Trophoblast cell (in vitro differentiated cells and primary cell): ENCODE measurements around the gene SRRT.

Experiments
- DNase-seq, 2 donors: peaks; one replicate each; pipeline ENCODE4 v3.0.0-alpha.2; 2016
- H2AFZ ChIP-seq: 2 replicates; pipeline ENCODE4 v1.6.1; 2013; ENCODE audit warnings: low read length, moderate library complexity, mild to moderate bottlenecking; ENCODE audit not compliant: insufficient read depth, poor library complexity
- H2AK5ac ChIP-seq: 2 replicates; pipeline ENCODE4 v1.6.1; 2013; ENCODE audit warnings: mild to moderate bottlenecking, low read length
- H2BK120ac ChIP-seq: 2 replicates; pipeline ENCODE4 v1.6.1; 2013; ENCODE audit warnings: low read length, mild to moderate bottlenecking, moderate library complexity; ENCODE audit not compliant: insufficient read depth, poor library complexity
- H2BK12ac ChIP-seq: 2 replicates; pipeline ENCODE4 v1.6.1; 2013; ENCODE audit warnings: mild to moderate bottlenecking, low read length, moderate library complexity
- H2BK5ac ChIP-seq: 2 replicates; pipeline ENCODE4 v1.6.1; 2013; ENCODE audit warnings: low read length, low read depth, moderate library complexity, mild to moderate bottlenecking; ENCODE audit not compliant: poor library complexity
- H3K14ac ChIP-seq: 2 replicates; pipeline ENCODE4 v1.6.1; 2013; ENCODE audit warnings: mild to moderate bottlenecking, low read length
- H3K18ac ChIP-seq: 2 replicates; pipeline ENCODE4 v1.6.1; 2013; ENCODE audit warnings: mild to moderate bottlenecking, low read length
- H3K23ac ChIP-seq: 2 replicates; pipeline ENCODE4 v1.6.1; 2013; ENCODE audit warnings: low read length
- H3K27ac ChIP-seq: 2 replicates; pipeline ENCODE4 v1.5.1; 2013; ENCODE audit warnings: low read depth, mild to moderate bottlenecking, inconsistent platforms, low read length, moderate library complexity
- H3K27me3 ChIP-seq: 2 replicates; pipeline ENCODE4 v1.6.1; 2013; ENCODE audit warnings: inconsistent platforms, mild to moderate bottlenecking, low read length, moderate library complexity; ENCODE audit not compliant: insufficient read depth
- H3K36me3 ChIP-seq, 2 experiments: 1 replicate in 1 of 2; 2 replicates in 1 of 2; pipeline ENCODE4 v1.6.1; 2013; ENCODE audit warnings: low read length in 2 of 2, mild to moderate bottlenecking in 2 of 2, moderate library complexity in 1 of 2; ENCODE audit not compliant: insufficient read depth in 2 of 2, control insufficient read depth in 1 of 2
- H3K4ac ChIP-seq: 2 replicates; pipeline ENCODE4 v1.6.1; 2013; ENCODE audit warnings: low read depth, mild to moderate bottlenecking, low read length, moderate library complexity
- H3K4me1 ChIP-seq, 2 experiments: 1 replicate in 1 of 2; 2 replicates in 1 of 2; pipeline ENCODE4 v1.6.1; 2013; ENCODE audit warnings: low read length in 2 of 2, mild to moderate bottlenecking in 2 of 2, moderate library complexity in 1 of 2; ENCODE audit not compliant: insufficient read depth in 2 of 2, control insufficient read depth in 1 of 2
- H3K4me2 ChIP-seq: 2 replicates; pipeline ENCODE4 v1.6.1; 2013; ENCODE audit warnings: inconsistent platforms, mild to moderate bottlenecking, low read length, moderate library complexity
- H3K4me3 ChIP-seq: 2 replicates; pipeline ENCODE4 v1.5.1; 2013; ENCODE audit warnings: mild to moderate bottlenecking, low read depth, low read length, inconsistent platforms
- H3K79me1 ChIP-seq: one replicate; pipeline ENCODE4 v1.6.1; 2013; ENCODE audit warnings: low read length
- H3K79me2 ChIP-seq: 2 replicates; pipeline ENCODE4 v1.6.1; 2013; ENCODE audit warnings: low read length, mild to moderate bottlenecking; ENCODE audit not compliant: control insufficient read depth, insufficient read depth, poor library complexity
- H3K9ac ChIP-seq: 2 replicates; pipeline ENCODE4 v1.6.1; 2013; ENCODE audit warnings: mild to moderate bottlenecking, low read length
- H3K9me3 ChIP-seq: 2 replicates; pipeline ENCODE4 v1.6.1; 2013; ENCODE audit warnings: low read depth, mild to moderate bottlenecking, control low read depth, inconsistent platforms, low read length; ENCODE audit not compliant: insufficient read depth
- H4K12ac ChIP-seq: 2 replicates; pipeline ENCODE4 v1.6.1; 2013; ENCODE audit warnings: low read depth, mild to moderate bottlenecking, low read length, moderate library complexity
- H4K8ac ChIP-seq: 2 replicates; pipeline ENCODE4 v1.6.1; 2013; ENCODE audit warnings: low read depth, mild to moderate bottlenecking, low read length, moderate library complexity
- H4K91ac ChIP-seq: one replicate; pipeline ENCODE4 v1.6.1; 2013; ENCODE audit warnings: low read depth, mild to moderate bottlenecking, low read length, moderate library complexity
- WGBS: extraction: QIAGEN DNeasy Blood & Tissue Kit; methylation state at CpG from one replicate; pipeline ENCODE4 v1.1.7; 2013; ENCODE audit warnings: missing lambda C conversion rate; ENCODE audit not compliant: insufficient read length, insufficient coverage; ENCODE audit errors: extremely low coverage; 5-methylcytosine and 5-hydroxymethylcytosine counted together

Gene SRRT

GRCh38 chr7:100884736-100885439 lies 10.0 kb downstream of the SRRT start:
- DNase-seq = no peak
- H3K4me3 ChIP-seq = no peak overlapping the region

GRCh38 chr7:100885440-100886141 lies 10.7 kb downstream of the SRRT start:
- Histone ChIP-seq H3K4ac (no peak overlapping the region), H3K36me3 (peaks cover 77 to 81% of the 10 kb centered on the region in 2 experiments), H3K79me1 (peaks cover 12% of the 10 kb centered on the region), H2BK5ac (no peak overlapping the region), H2AK5ac (no peak overlapping the region), H3K4me2 (no peak overlapping the region), H4K12ac (no peak overlapping the region), H3K9ac (no peak overlapping the region), H3K23ac (no peak overlapping the region), H3K27ac (no peak overlapping the region), H3K4me1 (peaks cover 0 to 8% of the 10 kb centered on the region in 2 experiments), H3K4me3 (no peak overlapping the region), H3K14ac (no peak overlapping the region), H3K27me3 (no peaks in the 10 kb centered on the region), H4K91ac (no peak overlapping the region), H2BK12ac (no peak overlapping the region), H3K18ac (no peak overlapping the region), H3K9me3 (no peaks in the 10 kb centered on the region), H3K79me2 (peaks cover 11% of the 10 kb centered on the region), H4K8ac (no peak overlapping the region), H2BK120ac (no peak overlapping the region), H2AFZ (no peak overlapping the region)
- no CpG with 5 or more reads among the region's 22 CpGs for WGBS
- DNase-seq = no peak

More at GRCh38 chr7:100884736-100885439, 10.0 kb downstream of the SRRT start:
- Histone ChIP-seq H4K8ac (no peak overlapping the region), H3K14ac (no peak overlapping the region), H4K91ac (no peak overlapping the region), H3K9ac (no peak overlapping the region), H2BK120ac (no peak overlapping the region), H2AFZ (no peak overlapping the region), H4K12ac (no peak overlapping the region), H3K79me1 (peaks cover 7% of the 10 kb centered on the region), H3K23ac (no peak overlapping the region), H2AK5ac (no peak overlapping the region), H3K9me3 (no peaks in the 10 kb centered on the region), H3K27me3 (no peaks in the 10 kb centered on the region), H3K36me3 (peaks cover 82 to 86% of the 10 kb centered on the region in 2 experiments), H2BK5ac (no peak overlapping the region), H3K18ac (no peak overlapping the region), H3K79me2 (peaks cover 9% of the 10 kb centered on the region), H3K4me1 (peaks cover 0 to 8% of the 10 kb centered on the region in 2 experiments), H3K4ac (no peak overlapping the region), H2BK12ac (no peak overlapping the region), H3K4me2 (no peak overlapping the region), H3K27ac (no peak overlapping the region)
- WGBS = no CpG with 5 or more reads among the region's 29 CpGs

- no peak overlapping the region for H2AFZ ChIP-seq
- no peaks in the 10 kb centered on the region for H3K9me3 ChIP-seq
- no peak overlapping the region for H4K12ac ChIP-seq
- no peak overlapping the region for H3K14ac ChIP-seq
- H2AK5ac ChIP-seq = no peak overlapping the region
- no peak overlapping the region for H3K4me2 ChIP-seq
- H3K27me3 ChIP-seq = no peaks in the 10 kb centered on the region
- no peak overlapping the region for H3K4me3 ChIP-seq
- H3K4ac ChIP-seq = no peak overlapping the region
- no peak overlapping the region for H3K23ac ChIP-seq
- H2BK12ac ChIP-seq = no peak overlapping the region
- WGBS = no CpG with 5 or more reads among the region's 27 CpGs
- no peak overlapping the region for H2BK120ac ChIP-seq
- DNase-seq = no peak
- H3K18ac ChIP-seq = no peak overlapping the region
- H3K79me2 ChIP-seq = peaks cover 17% of the 10 kb centered on the region
- peaks cover 72 to 75% of the 10 kb centered on the region in 2 experiments for H3K36me3 ChIP-seq
- H4K91ac ChIP-seq = no peak overlapping the region
- no peak overlapping the region for H3K9ac ChIP-seq
- H2BK5ac ChIP-seq = no peak overlapping the region
- H3K79me1 ChIP-seq = peaks cover 20% of the 10 kb centered on the region
- no peak overlapping the region for H4K8ac ChIP-seq
- no peak overlapping the region for H3K27ac ChIP-seq
- peaks cover 7 to 16% of the 10 kb centered on the region in 2 experiments for H3K4me1 ChIP-seq
Observed at GRCh38 chr7:100886142-100886935, 11.4 kb downstream of the SRRT start.

- H4K8ac ChIP-seq = no peak overlapping the region
- H3K23ac ChIP-seq = no peak overlapping the region
- no peak overlapping the region for H3K27ac ChIP-seq
- no peak overlapping the region for H3K4me2 ChIP-seq
- H3K79me2 ChIP-seq = peaks cover 17% of the 10 kb centered on the region
- DNase-seq = no peak
- H3K9me3 ChIP-seq = no peaks in the 10 kb centered on the region
- H3K14ac ChIP-seq = no peak overlapping the region
- H2AK5ac ChIP-seq = no peak overlapping the region
- no peak overlapping the region for H2BK12ac ChIP-seq
- H3K4me3 ChIP-seq = no peak overlapping the region
- no peaks in the 10 kb centered on the region for H3K27me3 ChIP-seq
- no peak overlapping the region for H2BK120ac ChIP-seq
- H3K18ac ChIP-seq = no peak overlapping the region
- no CpG with 5 or more reads among the region's 25 CpGs for WGBS
- no peak overlapping the region for H3K9ac ChIP-seq
- H4K91ac ChIP-seq = no peak overlapping the region
- H2BK5ac ChIP-seq = no peak overlapping the region
- H3K36me3 ChIP-seq = peaks cover 67 to 68% of the 10 kb centered on the region in 2 experiments
- H2AFZ ChIP-seq = no peak overlapping the region
- peaks cover 23% of the 10 kb centered on the region for H3K79me1 ChIP-seq
- no peak overlapping the region for H4K12ac ChIP-seq
- H3K4me1 ChIP-seq = peaks cover 10 to 21% of the 10 kb centered on the region in 2 experiments
- no peak overlapping the region for H3K4ac ChIP-seq
Observed at GRCh38 chr7:100886936-100887515, 12.1 kb downstream of the SRRT start.
